Myometrial cell (primary cell): ENCODE measurements around the gene LRRC57. TPM values are rescaled to one million over a fixed set of nuclear protein-coding genes. Genes with fewer than 3 reads are reported as not detected.

ENCODE experiments used
- total RNA-seq: library from RNA; depleted of rRNA; stranded (reverse); fragments of >200 nt; gene quantifications from 2 replicates; pipeline ENCODE4 v1.2.3, GENCODE V29; 2015

The LRRC57 gene
- total RNA-seq: 11.2 and 11.3 TPM in 2 replicates

DNA sequence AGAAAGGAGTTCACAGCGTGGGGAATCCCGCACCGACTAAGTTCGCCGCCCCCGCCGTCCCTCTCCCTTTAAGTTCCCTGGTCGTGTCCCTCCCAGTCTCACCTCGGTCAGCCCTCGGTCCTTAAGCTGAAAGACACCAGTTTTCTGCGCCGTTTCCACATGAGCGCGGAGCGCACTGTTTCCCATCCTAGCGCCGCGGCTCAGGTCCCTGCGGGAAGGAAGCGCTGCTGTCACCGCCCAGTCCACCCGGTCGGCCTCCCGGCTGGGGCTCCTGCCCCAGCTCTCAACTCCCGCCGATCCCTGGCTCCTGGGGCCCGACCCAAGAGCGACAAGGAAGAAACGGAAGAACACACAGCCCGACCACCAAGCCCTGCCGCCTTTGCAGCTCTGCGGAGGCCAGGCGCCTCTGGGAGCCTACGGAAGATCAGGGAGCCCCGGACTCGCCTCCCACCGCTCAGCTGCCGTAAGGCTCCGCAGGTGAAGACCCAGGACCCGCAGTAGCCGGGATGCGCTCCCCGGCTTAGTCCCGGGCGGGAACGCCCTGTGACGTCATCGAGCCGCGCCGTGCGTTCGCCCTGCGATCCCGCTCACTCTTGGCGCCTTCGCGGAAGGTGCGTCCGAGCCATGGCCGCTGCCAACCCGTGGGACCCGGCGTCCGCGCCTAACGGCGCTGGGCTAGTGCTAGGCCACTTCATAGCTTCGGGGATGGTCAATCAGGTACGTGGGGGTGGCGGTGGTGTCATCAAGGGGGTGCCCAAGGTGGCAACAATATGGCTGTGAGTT, at the start of gene LRRC57, which contains the start of gene HAUS2:
LRRC57 (minus strand) TSS at position 545 of the 783 bp plus-strand sequence; CDS start at position 186, 359 bp downstream.
HAUS2 (plus strand) TSS at position 590 of the 783 bp plus-strand sequence; CDS start at position 625, 35 bp downstream.

DNA sequence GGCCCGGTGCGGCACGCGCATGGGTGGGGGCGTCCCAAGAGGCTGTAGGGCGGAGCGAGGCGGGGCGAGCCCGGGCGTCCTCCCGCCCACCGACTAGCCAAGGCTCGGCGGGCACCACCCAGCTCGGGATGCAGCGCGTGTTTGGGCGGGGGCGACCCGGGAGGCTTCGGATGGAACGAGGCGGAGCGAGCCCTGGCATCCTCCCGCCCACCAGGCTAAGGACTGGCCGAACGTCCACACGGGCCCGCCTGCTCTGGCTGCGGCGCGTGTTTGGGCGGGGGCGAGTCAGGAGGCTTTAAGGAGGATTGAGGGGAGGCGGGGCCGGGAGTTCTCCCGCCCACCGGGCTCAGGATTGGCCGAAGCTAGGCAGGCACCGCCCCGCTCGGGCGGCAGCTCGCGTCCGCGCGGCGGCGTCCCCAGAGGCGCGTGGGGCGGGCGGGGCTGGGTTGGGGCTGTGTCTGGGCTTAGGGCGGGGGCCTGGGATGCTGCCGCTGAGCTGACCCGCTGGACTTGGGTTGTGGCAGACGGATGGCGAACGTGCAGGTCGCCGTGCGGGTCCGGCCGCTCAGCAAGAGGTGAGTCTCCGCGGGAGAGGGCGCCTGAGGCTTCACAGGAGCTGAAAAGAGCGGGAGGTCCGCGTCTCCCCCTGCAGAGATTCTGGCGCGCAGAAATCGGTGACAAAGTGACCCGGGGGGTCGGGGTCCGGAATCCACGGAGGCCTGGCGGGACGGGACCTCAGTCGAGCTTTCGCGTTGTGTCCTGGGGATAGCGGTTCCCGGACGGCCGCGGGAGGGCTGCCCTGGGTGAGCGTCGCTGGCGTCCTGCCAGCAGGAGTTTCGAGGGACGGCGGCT, 26.8 kb upstream of the LRRC57 start, which contains the start of gene STARD9:
STARD9 (plus strand) TSS at position 419 of the 852 bp plus-strand sequence; CDS start at position 529, 110 bp downstream.

DNA sequence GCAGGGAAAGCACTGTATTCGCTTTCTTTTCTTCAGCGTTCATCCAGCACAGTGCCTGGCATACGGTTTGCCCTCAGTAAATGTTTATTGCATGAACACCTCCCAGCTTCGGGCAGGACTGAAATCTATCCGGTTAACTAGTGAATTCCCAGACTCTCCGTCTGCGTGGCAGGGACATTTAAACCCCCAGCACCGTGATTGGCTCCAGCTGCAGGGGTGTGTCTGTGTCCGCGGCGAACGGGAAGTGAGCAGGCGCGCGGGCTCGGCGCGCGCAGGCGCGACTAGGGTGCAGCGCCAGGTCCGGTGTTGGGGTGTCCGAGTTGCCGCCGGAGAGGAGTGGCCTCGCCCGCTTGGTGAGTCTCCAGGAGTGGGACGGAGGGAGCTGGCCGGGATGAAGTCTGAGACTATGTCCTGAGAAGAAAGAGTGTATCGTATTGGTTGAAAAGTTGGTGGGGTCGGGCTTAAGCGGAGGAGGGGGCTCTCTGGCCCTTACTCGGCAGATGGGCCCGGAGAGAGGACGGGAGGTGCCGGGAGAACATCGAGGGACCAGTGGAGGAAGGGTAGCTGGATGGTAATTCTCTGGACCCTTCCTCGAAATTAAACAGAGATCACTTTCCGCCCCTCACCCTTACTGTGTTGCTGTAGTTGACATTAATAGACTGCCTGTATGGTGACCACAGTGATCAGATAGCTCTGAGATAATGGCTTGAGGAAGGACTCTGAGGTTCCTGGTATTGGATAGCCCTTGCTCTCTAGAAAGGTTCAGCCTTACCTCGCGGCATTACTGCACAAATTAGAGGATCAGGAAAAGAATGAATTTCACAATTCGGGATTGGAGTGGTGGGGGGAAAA, 53.0 kb downstream of the LRRC57 start, which contains the start of gene SNAP23:
SNAP23 (plus strand) TSS at position 274 of the 852 bp plus-strand sequence. CDS start 16,213 bp downstream, outside the sequence.

DNA sequence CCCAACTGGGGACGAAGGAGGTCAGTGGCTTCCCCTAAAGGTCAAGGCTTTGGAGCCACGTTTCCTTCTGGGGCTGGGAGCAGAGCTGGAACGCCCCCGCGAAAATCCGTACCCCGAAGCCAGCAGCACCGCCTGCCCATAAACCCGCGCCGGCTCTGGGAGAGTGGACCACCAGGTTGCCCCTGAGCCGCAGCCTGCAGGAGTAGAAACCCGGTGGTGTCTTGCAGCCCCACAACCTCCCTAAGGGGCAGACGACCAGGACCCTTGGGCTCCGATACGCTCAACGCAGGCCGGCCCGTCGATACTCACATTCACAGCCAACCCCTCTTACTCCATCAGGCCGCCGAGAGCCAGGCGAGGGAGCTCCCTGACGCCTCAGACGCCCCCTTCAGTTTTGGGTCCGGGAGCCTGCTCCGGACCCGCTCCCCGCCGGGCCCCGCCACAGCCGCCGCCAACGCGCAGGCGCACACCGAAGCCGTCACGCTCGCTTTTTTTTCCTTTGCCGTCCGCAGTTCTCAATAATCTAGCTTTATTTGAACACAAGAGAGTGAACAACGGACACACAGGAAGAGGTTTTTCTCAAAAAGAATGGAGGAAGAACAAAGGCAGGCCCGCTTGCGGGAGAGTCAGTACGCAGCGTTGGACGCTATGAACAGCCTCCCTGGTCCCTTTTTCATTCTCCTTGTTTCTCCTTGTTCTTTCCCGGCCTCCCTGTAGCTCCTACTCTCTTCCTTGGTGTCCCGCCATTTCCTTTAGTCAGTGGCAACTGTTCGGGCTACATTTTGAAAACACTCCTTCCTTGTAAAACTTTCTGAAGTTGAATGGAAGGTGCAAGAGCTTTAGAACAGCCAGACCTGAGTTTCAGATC, 57.7 kb downstream of the LRRC57 start, which contains the start of gene ZNF106:
ZNF106 (minus strand) TSS at position 471 of the 868 bp plus-strand sequence. CDS start 18,852 bp downstream, outside the sequence.

Other genes with a start within 250 kb of the LRRC57 start
- gene CAPN3, start 189.3 kb downstream of the LRRC57 start, total RNA-seq: 0.35 and 2.9 TPM in 2 replicates
- gene ZNF106, start 57.7 kb downstream of the LRRC57 start, total RNA-seq: 28.0 and 35.8 TPM in 2 replicates
- 58.0 and 68.3 TPM in 2 replicates for gene SNAP23, start 53.2 kb downstream of the LRRC57 start, total RNA-seq
- gene HAUS2, start within 50 bp of the LRRC57 start, total RNA-seq: 38.3 and 119 TPM in 2 replicates
- gene STARD9, start 26.8 kb upstream of the LRRC57 start, total RNA-seq: 1.2 and 1.9 TPM in 2 replicates
- gene CDAN1, start 188.3 kb upstream of the LRRC57 start, total RNA-seq: 6.7 and 8.9 TPM in 2 replicates